KMS-11 (cell line): ENCODE data around the gene GPS2.

Experiments used
- H2AFZ ChIP-seq: fragments of 200-600 bp; sonication (generic); 2 replicates; pipeline ENCODE4 v1.6.1; 2016; ENCODE audit warnings: antibody characterized with exemption, mixed run types, low read depth
- H3K27ac ChIP-seq: fragments of 200-600 bp; sonication (generic); 2 replicates; pipeline ENCODE4 v1.6.1; 2016; ENCODE audit warnings: mild to moderate bottlenecking, mixed run types
- H3K27me3 ChIP-seq: fragments of 200-600 bp; sonication (generic); 2 replicates; pipeline ENCODE4 v1.6.1; 2017; ENCODE audit warnings: mild to moderate bottlenecking, low read depth, mixed run types, moderate library complexity; ENCODE audit not compliant: insufficient read depth
- H3K36me3 ChIP-seq: fragments of 200-600 bp; sonication (generic); 2 replicates; pipeline ENCODE4 v1.6.1; 2017; ENCODE audit warnings: mild to moderate bottlenecking, mixed run types; ENCODE audit not compliant: insufficient read depth
- H3K4me1 ChIP-seq: fragments of 200-600 bp; sonication (generic); 2 replicates; pipeline ENCODE4 v1.6.1; 2016; ENCODE audit warnings: mild to moderate bottlenecking, low read depth, mixed run types; ENCODE audit not compliant: poor library complexity, severe bottlenecking
- H3K4me2 ChIP-seq: fragments of 200-600 bp; sonication (generic); 2 replicates; pipeline ENCODE4 v1.7.0; 2016; ENCODE audit warnings: mild to moderate bottlenecking, mixed run types
- H3K4me3 ChIP-seq: fragments of 200-600 bp; sonication (generic); IDR thresholded peaks from 2 replicates; pipeline ENCODE4 v1.6.1; 2017; ENCODE audit warnings: low read depth, low read length, mixed read lengths; ENCODE audit not compliant: insufficient read depth
- H3K79me2 ChIP-seq: fragments of 200-600 bp; sonication (generic); 2 replicates; pipeline ENCODE4 v1.6.1; 2016; ENCODE audit warnings: low read depth, mixed run types; ENCODE audit not compliant: insufficient read depth
- H3K9ac ChIP-seq: fragments of 200-600 bp; sonication (generic); 2 replicates; pipeline ENCODE4 v1.6.1; 2016; ENCODE audit warnings: mild to moderate bottlenecking, mixed run types
- H4K20me1 ChIP-seq: fragments of 200-600 bp; sonication (generic); 2 replicates; pipeline ENCODE4 v1.6.1; 2016; ENCODE audit warnings: mild to moderate bottlenecking, mixed run types; ENCODE audit not compliant: insufficient read depth
- CTCF ChIP-seq: fragments of 200-600 bp; sonication (generic); conservative IDR thresholded peaks from 2 replicates; pipeline ENCODE4 v1.6.1; 2017; ENCODE audit warnings: low read depth, mild to moderate bottlenecking, antibody characterized with exemption, low read length, moderate library complexity, mixed read lengths

GPS2 gene

GRCh38 chr17:7329374-7329996 lies 14.3 kb upstream of the GPS2 start:
- Histone ChIP-seq H2AFZ (peak overlapping the region; percentile 30; the same call in 1 of the 2 replicates), H3K36me3 (no peaks in the 10 kb centered on the region), H3K27me3 (no peaks in the 10 kb centered on the region), H3K9ac (no peak overlapping the region), H3K27ac (no peak overlapping the region), H3K79me2 (no peaks in the 10 kb centered on the region), H3K4me2 (no peak overlapping the region), H4K20me1 (no peaks in the 10 kb centered on the region), H3K4me3 (no peak overlapping the region), H3K4me1 (no peaks in the 10 kb centered on the region)
- no peak for TF ChIP-seq CTCF

- no peak for TF ChIP-seq CTCF
- no peaks in the 10 kb centered on the region for H3K79me2 ChIP-seq
- no peak within 1 kb of the TSS for H3K4me3 ChIP-seq
- H3K4me1 ChIP-seq, result no peaks in the 10 kb centered on the region
- H3K27me3 ChIP-seq, result no peaks in the 10 kb centered on the region
- H3K4me2 ChIP-seq, result peak within 1 kb of the TSS; percentile 29
- H4K20me1 ChIP-seq, result no peaks in the 10 kb centered on the region
- H3K36me3 ChIP-seq, result no peaks in the 10 kb centered on the region
- no peak within 1 kb of the TSS for H3K9ac ChIP-seq
- H2AFZ ChIP-seq, result peak within 1 kb of the TSS; percentile 30; the same call in 1 of the 2 replicates
- no peak within 1 kb of the TSS for H3K27ac ChIP-seq
Observed at GRCh38 chr17:7328840-7329373, 13.7 kb upstream of the GPS2 start, which contains the start of gene NEURL4. Gene NEURL4 (minus strand): TSS chr17:7329335. CDS start chr17:7329312, 23 bp downstream.

GRCh38 chr17:7328009-7328408 lies 12.8 kb upstream of the GPS2 start:
- Histone ChIP-seq H2AFZ (no peak overlapping the region), H3K36me3 (no peaks in the 10 kb centered on the region), H3K27me3 (no peaks in the 10 kb centered on the region), H3K4me2 (peak overlapping the region; percentile 29; the same call in 1 of the 2 replicates), H3K27ac (no peak overlapping the region), H3K4me1 (no peaks in the 10 kb centered on the region), H3K79me2 (no peaks in the 10 kb centered on the region), H4K20me1 (no peaks in the 10 kb centered on the region), H3K9ac (no peak overlapping the region), H3K4me3 (no peak overlapping the region)
- TF ChIP-seq CTCF, result no peak

GRCh38 chr17:7327501-7327900 lies 12.3 kb upstream of the GPS2 start:
- Histone ChIP-seq H3K4me2 (no peak overlapping the region), H3K4me3 (no peak overlapping the region), H3K27ac (no peak overlapping the region), H2AFZ (no peak overlapping the region), H3K36me3 (no peaks in the 10 kb centered on the region), H3K9ac (no peak overlapping the region), H4K20me1 (no peaks in the 10 kb centered on the region), H3K27me3 (no peaks in the 10 kb centered on the region), H3K4me1 (no peaks in the 10 kb centered on the region), H3K79me2 (no peaks in the 10 kb centered on the region)
- TF ChIP-seq CTCF, result no peak
